Effector memory CD4-positive, alpha-beta T cell (primary cell): ENCODE results near the gene PCDHB9.

Experiments
- DNase-seq, 3 donors: peaks; one replicate each; pipeline ENCODE4 v3.0.0-alpha.2; 2020
- H3K27ac ChIP-seq: 2 replicates; pipeline ENCODE4 v1.7.0; 2013; ENCODE audit warnings: mild to moderate bottlenecking, low read length, moderate library complexity; ENCODE audit not compliant: insufficient read depth, poor library complexity, severe bottlenecking
- H3K27me3 ChIP-seq: replicated peaks from 2 replicates; pipeline ENCODE4 v1.7.0; 2013; ENCODE audit warnings: mild to moderate bottlenecking, low read length; ENCODE audit not compliant: insufficient read depth, control insufficient read depth, poor library complexity, severe bottlenecking
- H3K36me3 ChIP-seq: 2 replicates; pipeline ENCODE4 v1.7.0; 2013; ENCODE audit warnings: mild to moderate bottlenecking, low read length, moderate library complexity; ENCODE audit not compliant: control insufficient read depth, insufficient read depth
- H3K4me1 ChIP-seq: 2 replicates; pipeline ENCODE4 v1.7.0; 2013; ENCODE audit warnings: low read length, mild to moderate bottlenecking; ENCODE audit not compliant: control insufficient read depth, insufficient read depth, poor library complexity, severe bottlenecking
- H3K4me3 ChIP-seq: 2 replicates; pipeline ENCODE4 v1.7.0; 2013; ENCODE audit warnings: low read length, low read depth, mild to moderate bottlenecking; ENCODE audit not compliant: insufficient read depth, poor library complexity, severe bottlenecking
- H3K9me3 ChIP-seq: 2 replicates; pipeline ENCODE4 v1.7.0; 2013; ENCODE audit warnings: mild to moderate bottlenecking, low read length, moderate library complexity; ENCODE audit not compliant: control insufficient read depth

Gene PCDHB9

GRCh38 chr5:141236516-141237313 lies 49.8 kb downstream of the PCDHB9 start:
- H3K4me1 ChIP-seq, result no peaks in the 10 kb centered on the region
- no peak overlapping the region for H3K4me3 ChIP-seq
- H3K9me3 ChIP-seq, result peaks cover 24% of the 10 kb centered on the region
- no peaks in the 10 kb centered on the region for H3K27me3 ChIP-seq
- no peak for DNase-seq
- no peak overlapping the region for H3K27ac ChIP-seq
- no peaks in the 10 kb centered on the region for H3K36me3 ChIP-seq
